Measurements from ENCODE around the gene ZNF385B.
"Not testable (repeated sequence)": the region's sequence is repeated elsewhere in the genome, so short reads cannot be mapped to it uniquely, and the experiment has no call there.

Gene ZNF385B

GRCh38 chr2:179861416-179862067 is at the start of gene ZNF385B:
Gene ZNF385B (minus strand): TSS chr2:179861612.
- no peak for DNase-seq (ENCODE audit: low spot score)

- no peak for DNase-seq (ENCODE audit: low spot score)
Measured at GRCh38 chr2:179910735-179911113, 49.3 kb upstream of the ZNF385B start.

- DNase-seq (ENCODE audit: low spot score) = no peak
Measured at GRCh38 chr2:179909845-179910734, 48.7 kb upstream of the ZNF385B start.

- DNase-seq (ENCODE audit: low spot score) = no peak
Measured at GRCh38 chr2:179900655-179901054, 39.2 kb upstream of the ZNF385B start.

GRCh38 chr2:179899666-179900065 is 38.3 kb upstream of the ZNF385B start:
- DNase-seq (ENCODE audit: low spot score) = no peak

DNA sequence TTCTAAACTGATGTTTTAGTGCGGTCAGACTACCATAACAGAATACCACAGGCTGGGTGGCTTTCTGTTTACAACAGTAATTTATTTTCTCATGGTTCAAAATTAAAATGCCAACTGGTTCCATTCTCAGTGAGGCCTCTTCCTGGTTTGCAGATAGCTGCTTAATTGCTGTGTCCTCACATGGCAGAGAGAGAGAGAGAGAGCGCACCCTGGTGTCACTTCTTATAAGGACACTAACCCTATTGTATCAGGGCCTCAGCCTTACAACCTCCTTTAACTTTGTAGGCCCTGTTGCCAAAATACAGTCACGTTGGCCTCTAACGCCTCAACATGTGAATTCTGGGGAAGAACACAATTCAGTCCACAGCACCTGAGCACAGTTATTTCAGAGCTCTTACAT is 37.5 kb upstream of the ZNF385B start:
- peak; percentile 46 for DNase-seq (ENCODE audit: low spot score)

GRCh38 chr2:179893616-179894015 is 32.2 kb upstream of the ZNF385B start:
- no peak for DNase-seq (ENCODE audit: low spot score)

DNA sequence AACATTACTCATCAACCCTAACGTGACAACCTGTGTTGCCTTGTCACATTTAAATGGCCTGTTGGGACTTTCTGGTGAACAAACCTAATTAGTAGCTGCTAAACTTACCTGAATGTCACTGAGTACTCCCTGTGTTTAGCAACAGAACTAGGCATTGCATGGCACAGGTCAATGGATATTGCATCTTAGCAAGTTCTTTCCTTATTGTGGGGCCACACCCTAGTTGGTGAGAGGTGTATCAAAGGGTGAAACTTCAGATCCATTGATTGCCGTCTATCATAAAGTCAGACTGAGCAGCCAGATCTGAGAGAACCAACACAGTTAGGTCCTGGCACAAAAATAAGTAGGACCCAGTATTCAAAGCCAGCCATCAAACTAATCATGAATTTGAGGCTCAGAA is 29.8 kb upstream of the ZNF385B start:
- no peak for DNase-seq (ENCODE audit: low spot score)

DNA sequence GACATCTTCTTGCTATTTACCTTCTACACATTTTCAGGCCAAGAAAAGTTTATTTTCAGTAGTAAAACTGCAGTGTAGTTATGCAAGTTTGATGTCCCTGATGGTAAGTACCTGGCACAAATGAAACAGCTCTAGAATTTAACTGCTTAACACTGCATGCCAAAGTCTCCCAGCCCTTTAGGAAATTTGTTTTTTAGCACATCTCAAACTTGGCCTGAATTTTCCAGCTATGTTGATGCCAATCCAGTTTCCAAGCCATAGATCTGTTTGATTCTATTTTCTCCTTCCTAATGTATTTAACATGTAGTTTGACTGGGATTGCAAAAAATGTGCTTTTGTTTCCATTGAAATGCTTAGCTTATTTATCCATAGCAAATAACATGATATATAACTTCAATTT is 29.3 kb upstream of the ZNF385B start:
- no peak for DNase-seq (ENCODE audit: low spot score)

DNA sequence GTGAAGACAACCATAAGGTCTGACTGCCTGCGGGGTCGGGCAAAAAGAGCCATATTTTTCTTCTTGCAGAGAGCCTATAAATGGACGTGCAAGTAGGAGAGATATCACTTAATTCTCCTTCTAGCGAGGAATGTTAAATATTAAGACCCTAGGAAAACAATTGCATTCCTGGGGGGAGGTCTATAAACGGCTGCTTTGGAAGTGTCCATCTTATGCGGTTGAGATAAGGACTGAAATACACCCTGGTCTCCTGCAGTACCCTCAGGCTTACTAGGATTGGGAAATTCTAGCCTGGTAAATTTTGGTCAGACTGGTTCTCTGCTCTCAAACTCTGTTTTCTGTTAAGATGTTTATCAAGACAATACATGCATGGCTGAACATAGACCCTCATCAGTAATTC is 27.2 kb upstream of the ZNF385B start:
- not testable (repeated sequence) for DNase-seq (ENCODE audit: low spot score)

DNA sequence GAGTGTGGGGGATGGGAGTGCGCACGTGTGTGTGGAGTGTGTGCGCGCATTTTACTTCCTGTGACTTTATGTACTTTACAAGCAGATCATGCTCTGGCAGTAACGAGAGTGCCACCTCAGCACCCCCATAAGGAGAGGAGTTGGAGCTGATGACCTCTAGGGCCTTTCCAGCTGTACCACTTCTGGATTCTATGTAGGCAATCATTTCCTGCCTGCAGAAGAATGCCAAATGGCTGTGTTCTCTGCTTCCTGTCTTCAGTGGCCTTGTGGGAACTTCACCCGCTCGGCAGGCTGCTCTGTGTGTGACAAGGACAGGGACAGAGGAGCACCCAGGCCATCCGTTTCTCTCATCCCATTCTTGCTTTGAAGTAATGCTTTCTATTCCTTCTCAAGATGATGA is 22.8 kb upstream of the ZNF385B start:
- DNase-seq (ENCODE audit: low spot score) = no peak

GRCh38 chr2:179882851-179883806 is 21.7 kb upstream of the ZNF385B start:
- no peak for DNase-seq (ENCODE audit: low spot score)

DNA sequence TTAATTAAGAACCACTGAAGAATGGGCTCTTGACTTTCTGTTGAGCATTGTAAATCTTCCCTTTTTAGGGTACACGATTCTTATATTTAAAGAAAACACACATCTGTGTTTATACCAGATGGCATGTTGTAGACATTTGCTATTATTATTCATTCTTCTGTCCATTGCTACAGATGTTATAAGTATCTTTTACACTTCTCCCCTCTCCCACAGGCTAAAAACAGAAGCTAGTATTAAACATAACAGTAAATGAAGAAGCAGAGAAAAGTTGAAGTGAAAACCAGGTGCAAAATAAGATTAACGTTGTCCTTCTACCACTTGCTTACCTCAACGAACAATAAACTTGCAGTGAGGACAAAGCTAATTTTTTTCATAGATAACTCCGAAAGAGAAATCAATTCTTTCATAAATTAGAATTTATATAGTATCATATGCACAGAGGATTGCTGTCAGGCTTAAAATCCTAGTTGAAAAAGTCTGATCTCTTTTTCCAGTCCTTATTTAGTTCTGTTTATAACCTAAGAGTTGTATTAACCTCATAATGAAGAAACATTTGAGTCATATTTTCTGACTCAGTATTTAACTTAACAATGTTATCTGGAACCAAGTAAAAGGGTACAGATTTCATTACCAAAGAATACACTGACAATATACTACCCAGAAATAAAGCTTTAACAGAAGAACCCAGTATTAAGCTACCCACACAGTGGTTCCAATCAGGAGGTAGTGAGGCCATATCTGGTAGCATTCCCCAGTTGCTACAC is 16.4 kb upstream of the ZNF385B start:
- DNase-seq (ENCODE audit: low spot score) = no peak

DNA sequence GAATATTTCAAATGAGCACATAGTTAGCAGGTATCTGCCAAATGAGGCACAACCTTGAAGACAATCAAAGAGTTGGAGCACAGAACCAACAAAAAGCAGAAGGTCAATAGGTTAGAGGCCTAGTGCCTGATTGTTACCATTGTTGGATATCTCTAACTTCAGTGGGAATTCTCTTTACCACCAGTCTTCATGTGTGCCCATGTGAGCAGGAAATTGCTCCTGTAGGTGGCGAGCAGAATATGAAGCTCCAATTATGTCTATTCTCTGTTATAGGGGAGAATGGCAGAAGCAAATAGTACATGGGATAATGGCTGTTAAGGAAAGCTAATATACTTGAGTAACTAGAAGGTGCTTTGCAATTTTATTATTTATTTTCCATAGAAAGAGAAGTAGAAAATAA is 14.9 kb upstream of the ZNF385B start:
- peak; percentile 20 for DNase-seq (ENCODE audit: low spot score)

GRCh38 chr2:179875864-179876263 is 14.5 kb upstream of the ZNF385B start:
- no peak for DNase-seq (ENCODE audit: low spot score)

- no peak for DNase-seq (ENCODE audit: low spot score)
Measured at GRCh38 chr2:179862898-179863458, 1.6 kb upstream of the ZNF385B start.

DNA sequence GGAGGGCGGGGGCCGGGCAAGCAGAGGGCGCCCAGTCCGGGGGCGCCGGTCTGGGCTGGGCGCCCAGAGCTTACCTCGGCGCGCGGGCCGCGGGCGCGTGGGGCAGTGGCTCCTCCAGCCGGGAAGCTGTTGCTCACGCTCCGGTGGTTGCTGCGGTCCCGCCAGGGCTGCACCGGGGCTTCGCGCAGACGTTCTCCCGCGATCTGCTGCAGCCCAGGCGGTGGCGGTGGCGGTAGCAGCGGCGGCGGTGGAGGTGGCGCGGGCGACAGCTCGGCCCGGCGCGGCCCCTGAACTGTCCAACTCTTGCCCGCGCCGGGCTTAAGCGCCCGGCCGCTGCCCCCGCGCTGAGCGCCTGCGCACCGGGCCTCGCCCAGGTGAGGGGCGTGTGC is 391 bp downstream of the ZNF385B start:
- DNase-seq (ENCODE audit: low spot score) = no peak

DNA sequence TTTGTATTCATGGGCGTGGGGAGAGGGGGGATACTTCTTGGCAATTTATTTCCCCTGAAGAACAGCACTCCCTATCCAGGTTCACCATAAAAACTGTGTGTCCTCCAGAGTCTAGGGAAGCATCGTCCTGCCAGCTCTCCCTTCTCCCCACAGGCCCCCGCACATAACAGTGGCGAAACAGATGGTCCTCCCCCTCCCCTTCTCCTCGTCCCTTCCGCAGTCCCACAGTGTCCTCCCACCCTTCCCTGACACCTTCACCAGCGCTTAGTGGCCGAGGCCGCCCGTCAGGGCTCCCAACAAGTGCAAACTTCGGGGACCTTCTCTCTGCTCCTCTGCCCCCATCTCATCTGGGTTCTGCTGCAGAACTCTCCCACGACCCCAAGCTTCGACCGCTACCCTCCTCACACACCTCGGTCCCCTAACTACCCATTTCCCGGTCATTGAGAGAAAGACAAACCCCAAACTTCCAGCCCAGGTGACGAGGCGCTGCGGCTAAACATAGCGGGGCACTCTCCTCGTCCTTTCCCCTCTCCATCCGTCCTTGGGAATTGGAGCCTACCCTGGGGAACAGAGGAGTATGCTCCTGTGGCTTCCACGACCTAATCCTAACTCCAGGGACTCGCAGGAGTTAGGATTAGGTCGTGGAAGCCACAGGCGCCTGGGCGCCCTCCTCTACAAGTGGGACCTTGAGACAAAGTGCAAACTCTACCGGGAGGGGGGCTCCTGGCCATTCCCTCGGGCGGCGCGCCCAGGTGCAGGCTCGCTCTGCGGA is 971 bp downstream of the ZNF385B start:
- no peak for DNase-seq (ENCODE audit: low spot score)

DNA sequence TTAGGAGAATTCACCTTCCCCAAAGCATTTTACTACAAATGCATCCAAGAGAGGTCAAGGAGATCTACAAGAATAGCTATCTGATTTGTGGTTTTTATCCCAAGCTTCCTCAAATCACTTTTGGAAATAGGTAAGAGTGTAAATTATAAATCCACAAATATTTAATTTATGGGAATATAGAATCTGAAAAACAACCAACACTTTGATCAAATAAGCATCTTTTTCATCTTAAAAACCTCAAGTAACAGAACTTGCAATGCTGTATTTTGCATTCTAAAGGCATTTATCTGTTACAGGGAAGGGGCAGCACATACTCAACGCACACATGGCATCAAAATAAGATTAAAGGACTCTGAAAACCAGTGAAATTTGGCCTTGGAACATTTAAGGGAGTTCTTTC is 1.9 kb downstream of the ZNF385B start:
- DNase-seq (ENCODE audit: low spot score) = no peak

DNA sequence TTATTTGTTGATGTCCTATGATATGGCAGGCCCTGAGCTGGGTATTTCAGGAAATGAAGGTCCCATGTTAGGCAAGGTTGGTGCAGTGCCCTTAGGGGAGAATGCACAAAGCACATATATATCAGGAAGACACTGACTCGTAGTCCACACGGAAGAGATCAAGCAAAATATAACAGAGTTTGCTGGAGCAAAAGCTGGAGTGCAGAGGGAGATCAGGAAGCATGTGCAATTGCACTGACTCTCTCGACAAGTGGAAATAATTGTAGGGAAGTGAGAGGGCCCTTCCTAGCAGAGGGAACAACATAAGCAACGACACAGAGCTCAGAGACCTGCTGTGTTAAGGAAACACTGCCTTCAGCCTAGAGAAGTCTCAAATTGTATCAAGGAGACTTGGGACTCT is 4.2 kb downstream of the ZNF385B start:
- DNase-seq (ENCODE audit: low spot score) = no peak

- DNase-seq (ENCODE audit: low spot score) = no peak
Measured at GRCh38 chr2:179856205-179856604, 5.2 kb downstream of the ZNF385B start.
